Glutamatergic neuron (in vitro differentiated cells): ENCODE results near the gene TUNAR. TPM values are rescaled to one million over a fixed set of nuclear protein-coding genes. Genes with fewer than 3 reads are reported as not detected.

Experiments
- DNase-seq: peaks from one replicate; pipeline ENCODE4 v3.0.0; 2022
- H3K27ac Mint-ChIP-seq: one replicate; pipeline ENCODE4 v1.8.0; 2020; ENCODE audit warnings: mild to moderate bottlenecking, mixed read lengths, inconsistent platforms; ENCODE audit not compliant: unreplicated experiment
- H3K27me3 Mint-ChIP-seq: one replicate; pipeline ENCODE4 v1.8.0; 2020; ENCODE audit warnings: mild to moderate bottlenecking, moderate library complexity, mixed read lengths, inconsistent platforms; ENCODE audit not compliant: unreplicated experiment
- H3K36me3 Mint-ChIP-seq: one replicate; pipeline ENCODE4 v1.8.0; 2020; ENCODE audit warnings: mild to moderate bottlenecking, mixed read lengths, inconsistent platforms; ENCODE audit not compliant: unreplicated experiment
- H3K4me1 Mint-ChIP-seq: one replicate; pipeline ENCODE4 v1.8.0; 2020; ENCODE audit warnings: mild to moderate bottlenecking, low read depth, mixed read lengths, inconsistent platforms; ENCODE audit not compliant: unreplicated experiment
- H3K4me3 Mint-ChIP-seq: one replicate; pipeline ENCODE4 v1.8.0; 2020; ENCODE audit warnings: mild to moderate bottlenecking, mixed read lengths, inconsistent platforms; ENCODE audit not compliant: unreplicated experiment
- H3K9me3 Mint-ChIP-seq: one replicate; pipeline ENCODE4 v1.8.0; 2020; ENCODE audit warnings: mild to moderate bottlenecking, moderate library complexity, mixed read lengths, inconsistent platforms; ENCODE audit not compliant: unreplicated experiment
- CTCF ChIP-seq: fragments of 200-600 bp; sonication (generic); IDR thresholded peaks from one replicate; pipeline ENCODE4 v1.5.0; 2021; ENCODE audit not compliant: partially characterized antibody, unreplicated experiment
- total RNA-seq: library from RNA; stranded (reverse); fragmentation: NEBNext Ultra II Directional; extraction: Animal tissue kit (Norgen Biotek cat#: 25700); gene quantifications from one replicate; pipeline ENCODE4 v1.2.1, GENCODE V29; 2021; ENCODE audit not compliant: unreplicated experiment

TUNAR gene
- total RNA-seq, 1 donor from 2014 or later, result 16.2 TPM

- peaks cover 2% of the 10 kb centered on the region for H3K36me3 Mint-ChIP-seq
- DNase-seq, result no peak
- peaks cover 4% of the 10 kb centered on the region for H3K27me3 Mint-ChIP-seq
- no peak overlapping the region for H3K27ac Mint-ChIP-seq
- H3K4me1 Mint-ChIP-seq, result peaks cover 36% of the 10 kb centered on the region
- peaks cover 18% of the 10 kb centered on the region for H3K9me3 Mint-ChIP-seq
- TF ChIP-seq CTCF, result no peak
- H3K4me3 Mint-ChIP-seq, result no peak overlapping the region
These were observed 20.0 kb downstream of the TUNAR start for GRCh38 chr14:95896498-95897135.

- DNase-seq, result no peak
- Mint-ChIP-seq H3K27ac (no peak overlapping the region), H3K4me3 (no peak overlapping the region), H3K36me3 (no peaks in the 10 kb centered on the region), H3K27me3 (peaks cover 4% of the 10 kb centered on the region), H3K9me3 (peaks cover 18% of the 10 kb centered on the region), H3K4me1 (peaks cover 42% of the 10 kb centered on the region)
- no peak for TF ChIP-seq CTCF
These were observed 20.6 kb downstream of the TUNAR start for GRCh38 chr14:95897280-95897679.

- Mint-ChIP-seq H3K27ac (peak overlapping the region; percentile 96), H3K27me3 (peaks cover 5% of the 10 kb centered on the region), H3K9me3 (peaks cover 18% of the 10 kb centered on the region), H3K4me1 (peaks cover 49% of the 10 kb centered on the region), H3K4me3 (peak overlapping the region; percentile 53), H3K36me3 (no peaks in the 10 kb centered on the region)
- no peak for TF ChIP-seq CTCF
- DNase-seq, result no peak
These were observed 24.4 kb downstream of the TUNAR start for GRCh38 chr14:95901054-95901453.

DNA sequence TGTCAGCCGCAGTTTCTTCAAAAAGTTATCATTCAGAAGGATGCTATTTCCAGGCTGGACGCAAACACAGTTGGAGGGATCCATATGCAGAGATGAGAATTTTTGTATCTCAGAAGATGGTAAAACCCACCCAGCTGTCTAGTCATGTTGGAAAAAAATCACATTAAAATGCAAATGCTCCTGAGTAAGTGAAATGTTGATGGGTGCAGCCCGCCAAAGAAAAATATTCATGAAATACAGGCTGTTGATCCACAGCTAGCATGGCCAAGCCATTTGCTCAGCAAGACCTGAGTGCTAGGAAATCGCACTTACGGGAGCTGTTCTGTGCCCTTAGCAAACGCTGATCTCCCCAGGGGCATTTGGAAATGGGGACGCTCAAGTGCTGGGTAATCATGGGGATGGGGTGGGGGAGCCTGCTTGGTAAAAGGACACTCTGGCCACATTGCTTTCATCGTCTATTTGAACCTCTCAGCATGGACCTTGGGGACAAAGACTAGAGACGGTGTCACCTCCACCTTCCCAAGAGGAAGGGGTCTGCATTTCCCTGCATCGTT, 25.7 kb downstream of the TUNAR start:
- peak; percentile 58 for DNase-seq
- peaks cover 49% of the 10 kb centered on the region for H3K4me1 Mint-ChIP-seq
- H3K36me3 Mint-ChIP-seq, result no peaks in the 10 kb centered on the region
- peak overlapping the region; percentile 96 for H3K27ac Mint-ChIP-seq
- H3K9me3 Mint-ChIP-seq, result peaks cover 16% of the 10 kb centered on the region
- peaks cover 7% of the 10 kb centered on the region for H3K27me3 Mint-ChIP-seq
- H3K4me3 Mint-ChIP-seq, result peak overlapping the region; percentile 74
- no peak for TF ChIP-seq CTCF

GRCh38 chr14:95903165-95903564, 26.5 kb downstream of the TUNAR start:
- Mint-ChIP-seq H3K9me3 (peaks cover 16% of the 10 kb centered on the region), H3K27ac (peak overlapping the region; percentile 96), H3K4me3 (peak overlapping the region; percentile 70), H3K36me3 (no peaks in the 10 kb centered on the region), H3K4me1 (peaks cover 49% of the 10 kb centered on the region), H3K27me3 (peaks cover 7% of the 10 kb centered on the region)
- TF ChIP-seq CTCF, result no peak
- no peak for DNase-seq
